IMR-90 (cell line): ENCODE measurements around the gene DET1. TPM values are rescaled to one million over a fixed set of nuclear protein-coding genes. Genes with fewer than 3 reads are reported as not detected.

Source experiments
- ATAC-seq: fragments of 200-7000 bp; cut with Tn5 transposase; 2 replicates; pipeline ENCODE4 v1.9.1; 2020; ENCODE audit warnings: low read depth, mild to moderate bottlenecking, moderate library complexity
- BruUV-seq: library from RNA; stranded (reverse); fragments of 400-500 nt; replicated peaks from 2 replicates; lab custom pipeline; 2021; lab: Mats Ljungman, UMichigan
- CTCF ChIA-PET: fragments of 300-600 bp; formaldehyde crosslinking; extraction: SDS; loops from one replicate; lab custom pipeline; 2021; ENCODE audit warnings: antibody characterized with exemption; lab: Yijun Ruan, JAX
- POLR2A ChIA-PET: fragments of 300-600 bp; sonication (Branson Sonifier 250); formaldehyde crosslinking; loops from one replicate; lab custom pipeline; 2022; ENCODE audit warnings: antibody characterized with exemption; ENCODE audit not compliant: unreplicated experiment; lab: Charles Lee
- DNase-seq: peaks from one replicate; pipeline ENCODE4 v3.0.0; 2013
- H2AFZ ChIP-seq: replicated peaks from 2 replicates; pipeline ENCODE3; 2013; ENCODE audit warnings: low read length, mild to moderate bottlenecking; ENCODE audit not compliant: poor library complexity
- H2AK5ac ChIP-seq: 2 replicates; pipeline ENCODE4 v1.6.1; 2013; ENCODE audit warnings: low read depth, low read length, inconsistent platforms
- H2AK9ac ChIP-seq: replicated peaks from 2 replicates; pipeline ENCODE3; 2013; ENCODE audit warnings: mild to moderate bottlenecking, low read depth, low read length, moderate library complexity; ENCODE audit not compliant: poor library complexity
- H2BK120ac ChIP-seq: 2 replicates; pipeline ENCODE4 v1.6.1; 2013; ENCODE audit warnings: low read depth, low read length, inconsistent platforms
- H2BK15ac ChIP-seq: 3 replicates; pipeline ENCODE4 v1.6.1; 2013; ENCODE audit warnings: low read depth, low read length, inconsistent platforms
- H2BK20ac ChIP-seq: 2 replicates; pipeline ENCODE4 v1.6.1; 2013; ENCODE audit warnings: low read depth, mild to moderate bottlenecking, inconsistent platforms, low read length, moderate library complexity
- H2BK5ac ChIP-seq: 2 replicates; pipeline ENCODE4 v1.6.1; 2013; ENCODE audit warnings: mild to moderate bottlenecking, low read depth, low read length, inconsistent platforms; ENCODE audit not compliant: poor library complexity, severe bottlenecking
- H3K14ac ChIP-seq: replicated peaks from 2 replicates; pipeline ENCODE4 v1.6.1; 2013; ENCODE audit warnings: low read depth, low read length, inconsistent platforms
- H3K18ac ChIP-seq: 2 replicates; pipeline ENCODE4 v1.6.1; 2013; ENCODE audit warnings: low read depth, low read length, control low read depth
- H3K23ac ChIP-seq: 2 replicates; pipeline ENCODE4 v1.6.1; 2013; ENCODE audit warnings: low read depth, low read length, inconsistent platforms
- H3K27ac ChIP-seq: 2 replicates; pipeline ENCODE4 v1.5.1; 2013; ENCODE audit warnings: mild to moderate bottlenecking, control low read depth, low read length; ENCODE audit not compliant: insufficient read depth
- H3K27me3 ChIP-seq: 2 replicates; pipeline ENCODE4 v1.6.1; 2013; ENCODE audit warnings: low read length; ENCODE audit not compliant: control insufficient read depth, insufficient read depth
- H3K36me3 ChIP-seq: 2 replicates; pipeline ENCODE4 v1.6.1; 2013; ENCODE audit warnings: low read length, mixed read lengths; ENCODE audit not compliant: control insufficient read depth, insufficient read depth
- H3K4ac ChIP-seq: 2 replicates; pipeline ENCODE4 v1.6.1; 2013; ENCODE audit warnings: low read depth, low read length, inconsistent platforms
- H3K4me1 ChIP-seq: 2 replicates; pipeline ENCODE4 v1.6.1; 2013; ENCODE audit warnings: low read length, mixed read lengths; ENCODE audit not compliant: control insufficient read depth, insufficient read depth
- H3K4me2 ChIP-seq: 2 replicates; pipeline ENCODE4 v1.6.1; 2013; ENCODE audit warnings: low read depth, mild to moderate bottlenecking, control low read depth, low read length, moderate library complexity
- H3K4me3 ChIP-seq: 2 replicates; pipeline ENCODE4 v1.5.1; 2013; ENCODE audit warnings: low read depth, mild to moderate bottlenecking, control low read depth, low read length, moderate library complexity; ENCODE audit not compliant: insufficient read depth
- H3K56ac ChIP-seq: 2 replicates; pipeline ENCODE4 v1.6.1; 2013; ENCODE audit warnings: low read length, inconsistent platforms; ENCODE audit not compliant: insufficient read depth; ENCODE audit errors: extremely low read depth
- H3K79me1 ChIP-seq, 2 experiments: 2 replicates each; pipeline ENCODE4 v1.6.1; 2013; ENCODE audit warnings: low read length in 2 of 2, inconsistent platforms in 1 of 2, low read depth in 1 of 2
- H3K9ac ChIP-seq: 2 replicates; pipeline ENCODE4 v1.6.1; 2013; ENCODE audit warnings: low read depth, low read length, control low read depth
- H3K9me1 ChIP-seq: 2 replicates; pipeline ENCODE4 v1.6.1; 2013; ENCODE audit warnings: low read length, inconsistent platforms; ENCODE audit not compliant: insufficient read depth
- H3K9me3 ChIP-seq: 2 replicates; pipeline ENCODE4 v1.6.1; 2013; ENCODE audit warnings: low read length; ENCODE audit not compliant: control insufficient read depth, insufficient read depth
- H4K20me1 ChIP-seq: 2 replicates; pipeline ENCODE4 v1.6.1; 2013; ENCODE audit warnings: low read length, inconsistent platforms; ENCODE audit not compliant: insufficient read depth
- H4K5ac ChIP-seq: 2 replicates; pipeline ENCODE4 v1.6.1; 2013; ENCODE audit warnings: mild to moderate bottlenecking, low read depth, low read length, control low read depth
- H4K8ac ChIP-seq, 2 experiments: 2 replicates each; pipeline ENCODE4 v1.6.1; 2013; ENCODE audit warnings: low read depth in 2 of 2, low read length in 2 of 2, control low read depth in 1 of 2, inconsistent platforms in 1 of 2
- H4K91ac ChIP-seq: 2 replicates; pipeline ENCODE4 v1.6.1; 2013; ENCODE audit warnings: low read depth, low read length, inconsistent platforms; ENCODE audit not compliant: insufficient read depth
- CEBPB ChIP-seq: IDR thresholded peaks from 2 replicates; pipeline ENCODE4 v1.6.1; 2012; ENCODE audit warnings: low read depth, low read length, improper control_type of control experiment
- MAZ ChIP-seq: IDR thresholded peaks from 2 replicates; pipeline ENCODE4 v1.6.1; 2012; ENCODE audit warnings: low read depth, mild to moderate bottlenecking, low read length, improper control_type of control experiment, moderate library complexity, borderline replicate concordance
- MXI1 ChIP-seq: IDR thresholded peaks from 2 replicates; pipeline ENCODE4 v1.6.1; 2012; ENCODE audit warnings: low read depth, mild to moderate bottlenecking, low read length, moderate library complexity, borderline replicate concordance
- NFE2L2 ChIP-seq: fragments of 150-350 bp; IDR thresholded peaks from 2 replicates; pipeline ENCODE4 v1.6.1; 2016; ENCODE audit warnings: low read depth, mild to moderate bottlenecking, low read length
- POLR2A ChIP-seq: IDR thresholded peaks from 2 replicates; pipeline ENCODE4 v1.6.1; 2012; ENCODE audit warnings: mild to moderate bottlenecking, low read depth, low read length
- RCOR1 ChIP-seq: IDR thresholded peaks from 2 replicates; pipeline ENCODE4 v1.6.1; 2012; ENCODE audit warnings: mild to moderate bottlenecking, low read length, improper control_type of control experiment; ENCODE audit not compliant: insufficient replicate concordance
- SMC3 ChIP-seq: fragments of 150-350 bp; IDR thresholded peaks from 2 replicates; pipeline ENCODE4 v1.6.1; 2016; ENCODE audit warnings: low read depth, mild to moderate bottlenecking, antibody characterized with exemption, low read length, moderate library complexity
- WGBS, 2 experiments: methylation state at CpG; one replicate each; pipeline versions ENCODE4 v1.1.5 to v1.1.7; 2013; ENCODE audit warnings: missing lambda C conversion rate in 2 of 2; ENCODE audit not compliant: insufficient read length in 1 of 2; ENCODE audit errors: extremely low coverage in 2 of 2; 5-methylcytosine and 5-hydroxymethylcytosine counted together
- dilution Hi-C: fragments of 300-500 bp; cut with HindIII; formaldehyde crosslinking; loops from one replicate; pipeline ENCODE4 v1.14.3; 2018; ENCODE audit warnings: low sequenced_read_pairs; ENCODE audit not compliant: unreplicated experiment
- in situ Hi-C: fragments of 300-500 bp; cut with MboI; formaldehyde crosslinking; loops from 3 replicates; pipeline ENCODE4 v1.14.3; 2019; ENCODE audit warnings: low sequenced_read_pairs, inconsistent platforms, mixed read lengths
- intact Hi-C: fragments of 100-400 bp; cut with micrococcal nuclease; formaldehyde crosslinking; loops from 2 replicates; pipeline ENCODE4 v1.10.0; 2022
- polyA plus RNA-seq, 3 experiments: library from polyadenylated mRNA; depleted of rRNA; stranded (reverse); fragments of >200 nt; gene quantifications; 2 replicates each; pipeline ENCODE4 v1.2.3, GENCODE V29; 2012; ENCODE audit warnings: low replicate concordance in 1 of 3
- total RNA-seq: library from RNA; depleted of rRNA; stranded (reverse); fragments of >200 nt; gene quantifications from 2 replicates; pipeline ENCODE4 v1.2.3, GENCODE V29; 2012
- TF ChIP-seq, protein P1 (sequence below): conservative IDR thresholded peaks from 2 replicates; pipeline ENCODE4 v1.5.1; 2012; ENCODE audit warnings: mild to moderate bottlenecking, low read depth, low read length, improper control_type of control experiment
- TF ChIP-seq, protein P2 (sequence below): fragments of 150-350 bp; IDR thresholded peaks from 2 replicates; pipeline ENCODE4 v1.6.1; 2016; ENCODE audit warnings: low read depth, mild to moderate bottlenecking, low read length, moderate library complexity, borderline replicate concordance

Gene DET1
- total and polyA plus RNA-seq, 2 of the 4 experiments (the other 2 are of a cell fraction): 5.6 to 9.1 TPM

DNA sequence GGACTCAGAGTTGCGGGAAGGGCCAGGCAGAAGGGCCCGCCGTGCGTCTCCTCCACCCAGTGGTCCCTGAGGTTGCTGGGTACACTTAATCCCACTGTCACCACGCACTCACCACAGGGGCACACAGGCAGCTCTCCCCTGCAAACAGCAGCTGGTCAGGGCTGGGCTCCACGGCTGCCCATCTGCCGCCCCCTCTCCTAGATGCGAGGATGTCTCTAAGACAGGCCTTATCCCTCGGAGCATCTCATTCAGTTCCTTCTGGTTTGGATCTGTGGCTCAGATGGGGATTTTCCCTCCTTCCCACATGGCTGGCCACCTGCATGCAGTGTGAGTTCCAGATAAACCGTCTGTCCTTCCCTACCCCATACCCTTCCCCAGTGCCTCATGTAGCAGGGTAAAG is 52.6 kb downstream of the DET1 start:
- Histone ChIP-seq H3K23ac (no peak overlapping the region), H3K9me3 (no peaks in the 10 kb centered on the region), H4K20me1 (no peaks in the 10 kb centered on the region), H3K18ac (no peak overlapping the region), H2BK15ac (no peak overlapping the region), H3K4me1 (no peaks in the 10 kb centered on the region), H3K9ac (no peak overlapping the region), H3K4me3 (no peak overlapping the region), H4K8ac (no peak overlapping the region), H3K79me1 (no peaks in the 10 kb centered on the region), H2AK9ac (no peak overlapping the region), H2AK5ac (no peak overlapping the region), H3K27me3 (no peaks in the 10 kb centered on the region), H3K4ac (no peak overlapping the region), H3K27ac (no peak overlapping the region), H2BK5ac (no peak overlapping the region), H3K56ac (no peak overlapping the region), H4K5ac (no peak overlapping the region), H3K4me2 (no peak overlapping the region), H2AFZ (no peak overlapping the region), H2BK120ac (no peak overlapping the region), H2BK20ac (no peak overlapping the region), H3K9me1 (0 out of 2 replicates have a peak, but pooled peaks cover 3% of the 10 kb centered on the region), H4K91ac (no peak overlapping the region), H3K36me3 (no peaks in the 10 kb centered on the region; the same call in 1 of the 2 replicates), H3K14ac (no peak overlapping the region)
- TF ChIP-seq MXI1 (no peak), CEBPB (no peak), MAZ (no peak), SMC3 (no peak), NFE2L2 (no peak), POLR2A (no peak), RCOR1 (no peak)
- TF ChIP-seq, protein P1, sequence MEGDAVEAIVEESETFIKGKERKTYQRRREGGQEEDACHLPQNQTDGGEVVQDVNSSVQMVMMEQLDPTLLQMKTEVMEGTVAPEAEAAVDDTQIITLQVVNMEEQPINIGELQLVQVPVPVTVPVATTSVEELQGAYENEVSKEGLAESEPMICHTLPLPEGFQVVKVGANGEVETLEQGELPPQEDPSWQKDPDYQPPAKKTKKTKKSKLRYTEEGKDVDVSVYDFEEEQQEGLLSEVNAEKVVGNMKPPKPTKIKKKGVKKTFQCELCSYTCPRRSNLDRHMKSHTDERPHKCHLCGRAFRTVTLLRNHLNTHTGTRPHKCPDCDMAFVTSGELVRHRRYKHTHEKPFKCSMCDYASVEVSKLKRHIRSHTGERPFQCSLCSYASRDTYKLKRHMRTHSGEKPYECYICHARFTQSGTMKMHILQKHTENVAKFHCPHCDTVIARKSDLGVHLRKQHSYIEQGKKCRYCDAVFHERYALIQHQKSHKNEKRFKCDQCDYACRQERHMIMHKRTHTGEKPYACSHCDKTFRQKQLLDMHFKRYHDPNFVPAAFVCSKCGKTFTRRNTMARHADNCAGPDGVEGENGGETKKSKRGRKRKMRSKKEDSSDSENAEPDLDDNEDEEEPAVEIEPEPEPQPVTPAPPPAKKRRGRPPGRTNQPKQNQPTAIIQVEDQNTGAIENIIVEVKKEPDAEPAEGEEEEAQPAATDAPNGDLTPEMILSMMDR: no peak
- TF ChIP-seq, protein P2, sequence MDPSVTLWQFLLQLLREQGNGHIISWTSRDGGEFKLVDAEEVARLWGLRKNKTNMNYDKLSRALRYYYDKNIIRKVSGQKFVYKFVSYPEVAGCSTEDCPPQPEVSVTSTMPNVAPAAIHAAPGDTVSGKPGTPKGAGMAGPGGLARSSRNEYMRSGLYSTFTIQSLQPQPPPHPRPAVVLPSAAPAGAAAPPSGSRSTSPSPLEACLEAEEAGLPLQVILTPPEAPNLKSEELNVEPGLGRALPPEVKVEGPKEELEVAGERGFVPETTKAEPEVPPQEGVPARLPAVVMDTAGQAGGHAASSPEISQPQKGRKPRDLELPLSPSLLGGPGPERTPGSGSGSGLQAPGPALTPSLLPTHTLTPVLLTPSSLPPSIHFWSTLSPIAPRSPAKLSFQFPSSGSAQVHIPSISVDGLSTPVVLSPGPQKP: no peak
- no peak for ATAC-seq
- ChIA-PET POLR2A (no interaction called here), CTCF (no interaction called here)
- intact Hi-C loops: no loop called here
- WGBS, 2 experiments: 55% methylated on average over 2 of the region's 10 CpGs; no CpG with 5 or more reads in 1 of the 2 experiments
- in situ Hi-C loops: loop anchor here (25.0 kb wide), 2 partner anchors 343 to 518 kb away; no protein-coding TSS in a partner anchor
- no TSS peak for BruUV-seq
- dilution Hi-C loops: no loop called here
- DNase-seq: no peak
